NOMO-1 (cell line): ENCODE data around the gene MPHOSPH9.

Experiments
- DNase-seq, 2 experiments: peaks; one replicate each; lab custom pipeline; 2025; ENCODE audit not compliant: unreplicated experiment in 2 of 2; lab: John Stamatoyannopoulos, UW

The MPHOSPH9 gene, protein sequence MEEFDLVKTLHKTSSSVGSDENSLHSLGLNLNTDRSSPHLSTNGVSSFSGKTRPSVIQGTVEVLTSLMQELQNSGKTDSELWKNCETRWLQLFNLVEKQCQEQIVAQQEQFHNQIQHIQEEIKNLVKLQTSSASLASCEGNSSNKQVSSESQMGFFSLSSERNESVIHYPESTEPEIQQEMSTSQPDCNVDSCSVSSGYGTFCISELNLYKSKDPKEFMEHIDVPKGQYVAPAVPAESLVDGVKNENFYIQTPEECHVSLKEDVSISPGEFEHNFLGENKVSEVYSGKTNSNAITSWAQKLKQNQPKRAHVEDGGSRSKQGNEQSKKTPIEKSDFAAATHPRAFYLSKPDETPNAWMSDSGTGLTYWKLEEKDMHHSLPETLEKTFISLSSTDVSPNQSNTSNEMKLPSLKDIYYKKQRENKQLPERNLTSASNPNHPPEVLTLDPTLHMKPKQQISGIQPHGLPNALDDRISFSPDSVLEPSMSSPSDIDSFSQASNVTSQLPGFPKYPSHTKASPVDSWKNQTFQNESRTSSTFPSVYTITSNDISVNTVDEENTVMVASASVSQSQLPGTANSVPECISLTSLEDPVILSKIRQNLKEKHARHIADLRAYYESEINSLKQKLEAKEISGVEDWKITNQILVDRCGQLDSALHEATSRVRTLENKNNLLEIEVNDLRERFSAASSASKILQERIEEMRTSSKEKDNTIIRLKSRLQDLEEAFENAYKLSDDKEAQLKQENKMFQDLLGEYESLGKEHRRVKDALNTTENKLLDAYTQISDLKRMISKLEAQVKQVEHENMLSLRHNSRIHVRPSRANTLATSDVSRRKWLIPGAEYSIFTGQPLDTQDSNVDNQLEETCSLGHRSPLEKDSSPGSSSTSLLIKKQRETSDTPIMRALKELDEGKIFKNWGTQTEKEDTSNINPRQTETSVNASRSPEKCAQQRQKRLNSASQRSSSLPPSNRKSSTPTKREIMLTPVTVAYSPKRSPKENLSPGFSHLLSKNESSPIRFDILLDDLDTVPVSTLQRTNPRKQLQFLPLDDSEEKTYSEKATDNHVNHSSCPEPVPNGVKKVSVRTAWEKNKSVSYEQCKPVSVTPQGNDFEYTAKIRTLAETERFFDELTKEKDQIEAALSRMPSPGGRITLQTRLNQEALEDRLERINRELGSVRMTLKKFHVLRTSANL

DNA sequence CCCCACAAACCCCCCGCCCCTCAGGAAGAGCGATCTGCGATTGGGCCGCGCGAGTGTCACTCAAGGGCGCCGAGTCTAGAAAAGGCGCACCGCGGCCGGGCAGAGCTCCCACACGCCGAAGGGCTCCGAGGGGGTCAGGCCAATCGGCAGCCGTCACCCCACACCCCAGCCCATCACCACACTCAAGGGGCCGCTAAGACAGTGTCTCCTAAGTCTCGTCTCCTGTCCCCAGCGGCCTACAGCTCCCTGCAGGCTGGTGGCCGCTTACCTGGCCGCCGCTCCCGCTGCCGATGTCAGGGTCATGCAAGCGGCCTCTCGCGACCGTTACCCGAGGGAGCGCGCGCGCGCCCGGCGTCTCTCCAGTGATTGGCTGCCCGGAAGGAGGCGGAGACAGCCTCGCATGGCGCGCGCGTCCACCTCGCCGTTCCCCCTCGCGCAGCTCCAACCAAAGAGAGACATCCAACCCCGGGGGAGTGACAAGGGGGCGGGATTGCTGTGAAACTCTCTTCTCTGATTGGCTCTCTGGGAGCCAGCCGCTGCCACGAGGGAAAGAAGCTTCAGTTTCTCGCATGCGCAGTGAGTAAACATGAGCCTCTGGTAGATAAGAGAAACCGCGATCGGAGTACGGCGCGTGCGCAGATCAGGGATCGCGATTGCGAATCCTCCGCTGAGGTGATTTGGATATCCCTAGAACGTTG is at the start of gene MPHOSPH9, which contains the start of gene MTRFR:
Gene MPHOSPH9 (minus strand): TSS at position 335 of the 698 bp plus-strand sequence. CDS start 2,777 bp downstream, outside the sequence.
Gene MTRFR (plus strand): TSS at position 630 of the 698 bp plus-strand sequence. CDS start 20,239 bp downstream, outside the sequence.
- DNase-seq = peak; percentile 98 to 99

DNA sequence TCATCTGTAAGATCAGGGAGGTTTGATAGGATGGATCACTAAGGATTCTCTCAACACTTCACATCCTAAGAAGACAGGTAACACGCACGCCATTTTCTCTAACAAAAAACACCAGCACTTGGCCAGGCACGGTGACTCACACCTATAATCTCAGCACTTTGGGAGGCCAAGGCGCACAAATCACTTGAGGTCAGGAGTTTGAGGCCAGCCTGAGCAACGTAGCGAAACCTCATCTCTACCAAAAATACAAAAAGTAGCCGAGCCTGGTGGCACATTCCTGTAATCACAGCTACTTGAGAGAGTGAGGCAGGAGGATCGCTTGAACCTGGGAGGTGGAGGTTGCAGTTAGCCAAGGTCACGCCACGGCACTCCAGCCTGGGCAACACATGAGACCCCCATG is 49.2 kb upstream of the MPHOSPH9 start:
- no peak for DNase-seq

DNA sequence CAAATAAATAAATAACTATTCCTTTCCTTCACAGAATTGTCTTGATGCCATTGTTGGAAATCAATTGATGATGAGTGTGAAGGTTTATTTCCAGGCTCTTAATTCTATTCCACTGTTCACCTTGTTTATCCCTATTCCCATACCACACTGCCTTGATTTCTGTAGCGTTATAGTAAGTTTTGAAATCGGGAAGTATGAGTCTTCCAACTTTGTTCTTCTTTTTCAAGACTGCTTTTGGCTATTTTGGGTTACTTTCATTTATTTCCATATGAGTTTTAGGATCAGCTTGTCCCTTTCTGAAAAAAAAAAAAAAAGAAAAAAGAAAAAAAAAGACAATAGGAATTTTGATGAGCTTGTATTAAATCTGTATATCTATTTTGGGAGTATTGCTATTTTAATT is 48.0 kb upstream of the MPHOSPH9 start:
- DNase-seq = no peak

DNA sequence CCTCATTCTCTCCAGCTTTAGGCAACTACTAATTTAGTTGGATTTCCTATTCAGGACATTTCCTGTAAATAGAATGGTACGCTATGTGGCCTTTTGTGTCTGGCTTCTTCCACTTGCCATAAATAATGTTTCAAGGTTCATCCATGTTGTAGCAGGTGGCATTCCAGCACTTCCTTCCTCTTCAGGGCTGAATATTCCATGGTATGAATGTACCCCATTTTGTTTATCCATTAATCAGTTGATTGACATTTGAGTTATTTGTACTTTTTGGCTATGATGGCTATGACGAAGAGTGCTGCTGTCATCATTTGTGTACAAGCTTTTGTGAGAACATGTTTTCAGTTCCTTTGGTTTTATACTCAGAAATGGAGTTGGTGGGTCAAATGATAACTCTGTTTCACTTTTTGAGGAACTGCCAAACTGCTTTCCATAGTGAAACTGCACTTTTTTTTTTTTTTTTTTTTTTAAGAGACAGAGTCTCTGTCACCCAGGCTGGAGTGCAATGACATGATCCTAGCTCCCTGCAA is 45.2 kb upstream of the MPHOSPH9 start:
- peak; percentile 38 to 79 for DNase-seq

DNA sequence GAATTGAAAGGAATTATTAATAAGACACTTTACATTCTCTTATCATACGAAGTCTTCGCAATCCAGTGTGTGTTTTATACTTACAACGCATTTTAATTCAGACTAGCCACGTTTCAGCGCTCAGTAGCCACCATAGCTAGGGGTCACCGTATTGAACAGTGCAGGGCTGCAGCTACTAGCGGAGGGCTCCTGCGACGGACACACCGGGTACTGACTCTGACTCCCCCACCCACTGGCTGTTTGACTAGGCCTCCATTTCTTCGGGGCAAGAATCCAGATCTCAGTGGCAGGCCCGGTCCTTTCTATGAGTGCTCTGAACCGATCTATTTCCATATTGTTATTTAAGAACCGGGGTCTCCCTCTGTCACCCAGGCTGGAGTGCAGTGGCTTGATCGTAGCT is 40.2 kb upstream of the MPHOSPH9 start:
- no peak for DNase-seq

DNA sequence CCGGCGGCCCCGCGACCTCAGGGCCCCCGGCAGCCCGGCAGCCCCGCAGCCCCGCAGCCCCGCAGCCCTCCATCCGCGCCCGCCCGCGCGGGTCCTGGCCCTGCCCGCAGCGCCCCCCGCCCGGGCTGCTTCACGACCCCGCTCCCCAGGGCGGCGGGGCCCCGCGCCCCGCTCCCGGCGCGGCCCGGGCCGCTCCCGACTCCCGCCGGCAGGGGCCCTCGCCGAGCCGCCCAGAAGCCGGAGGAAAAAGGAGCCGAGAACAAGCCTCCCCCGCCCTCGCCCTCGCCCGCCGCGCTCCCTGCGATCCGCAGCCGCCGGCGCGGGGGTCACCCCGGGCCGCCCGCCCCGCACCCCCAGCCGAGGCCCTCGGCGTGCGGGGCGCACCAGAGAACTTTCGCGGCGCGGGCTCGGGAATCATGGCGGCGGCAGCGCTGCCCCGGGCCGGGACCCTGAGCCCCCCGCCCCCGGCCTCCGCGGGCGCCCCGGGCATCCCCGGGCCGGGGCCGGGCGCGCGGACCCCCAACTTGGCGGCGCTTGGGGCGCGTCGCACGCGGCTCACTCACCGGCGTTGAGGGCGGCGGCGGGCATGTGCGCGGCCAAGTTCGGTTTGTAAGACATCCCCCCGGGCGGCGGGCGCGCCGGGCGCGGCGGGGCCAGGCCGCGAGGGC is 38.2 kb upstream of the MPHOSPH9 start:
- DNase-seq = peak; percentile 54 to 57

DNA sequence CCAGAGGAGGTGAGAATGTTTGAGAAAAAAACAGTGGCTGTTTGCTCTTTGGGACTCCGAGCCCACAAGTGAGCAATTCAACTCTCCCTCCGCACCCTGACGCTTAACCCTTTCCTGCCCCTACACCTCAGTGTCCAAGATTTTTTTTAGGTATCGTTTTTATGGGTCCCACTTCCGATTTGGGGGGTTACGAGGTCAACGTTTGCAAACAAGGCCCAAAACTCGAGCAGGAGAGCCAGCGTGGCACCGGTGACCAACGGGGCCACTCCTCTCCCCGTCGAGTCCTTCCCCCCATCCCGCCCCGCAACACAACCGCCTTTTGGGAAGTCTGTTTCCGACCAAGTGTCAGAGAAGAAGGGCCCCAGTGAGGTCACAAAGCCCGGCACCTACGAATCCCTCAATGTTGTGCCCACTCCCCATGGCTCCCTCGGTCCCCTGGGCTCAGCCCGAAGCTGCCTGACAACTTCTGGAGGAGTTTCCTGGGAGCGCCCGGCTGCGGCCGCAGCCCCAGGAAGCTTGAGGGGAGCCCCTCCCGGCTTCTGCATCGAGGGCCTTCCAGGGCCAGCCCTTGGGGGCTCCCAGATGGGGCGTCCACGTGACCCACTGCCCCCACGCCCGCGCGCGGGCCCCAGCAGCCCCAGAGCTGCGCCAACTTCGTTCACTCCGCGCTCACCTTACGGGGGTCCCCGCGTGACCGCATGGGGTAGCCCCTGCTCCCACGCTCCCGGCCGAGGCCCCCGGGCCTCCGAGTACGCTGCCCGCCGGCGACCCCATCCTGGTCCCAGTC is 37.5 kb upstream of the MPHOSPH9 start:
- DNase-seq = peak in 1 of 2 experiments; percentile 17

DNA sequence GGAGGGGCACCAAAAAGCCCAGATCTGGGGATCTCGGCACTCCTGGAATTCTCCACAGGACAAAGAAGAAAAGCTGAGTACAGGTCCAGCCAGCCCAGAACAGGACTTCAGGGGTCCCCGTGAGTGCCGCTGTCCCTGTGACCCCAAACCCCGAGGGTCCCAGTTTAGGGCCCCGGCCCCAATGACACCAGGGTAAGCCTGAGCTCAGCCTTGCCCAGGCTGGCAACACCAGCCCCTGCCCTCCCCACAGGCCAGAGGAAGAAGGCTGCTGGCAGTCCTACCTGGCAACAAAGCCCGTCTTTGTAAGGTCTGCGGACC is 36.9 kb upstream of the MPHOSPH9 start:
- no peak for DNase-seq

DNA sequence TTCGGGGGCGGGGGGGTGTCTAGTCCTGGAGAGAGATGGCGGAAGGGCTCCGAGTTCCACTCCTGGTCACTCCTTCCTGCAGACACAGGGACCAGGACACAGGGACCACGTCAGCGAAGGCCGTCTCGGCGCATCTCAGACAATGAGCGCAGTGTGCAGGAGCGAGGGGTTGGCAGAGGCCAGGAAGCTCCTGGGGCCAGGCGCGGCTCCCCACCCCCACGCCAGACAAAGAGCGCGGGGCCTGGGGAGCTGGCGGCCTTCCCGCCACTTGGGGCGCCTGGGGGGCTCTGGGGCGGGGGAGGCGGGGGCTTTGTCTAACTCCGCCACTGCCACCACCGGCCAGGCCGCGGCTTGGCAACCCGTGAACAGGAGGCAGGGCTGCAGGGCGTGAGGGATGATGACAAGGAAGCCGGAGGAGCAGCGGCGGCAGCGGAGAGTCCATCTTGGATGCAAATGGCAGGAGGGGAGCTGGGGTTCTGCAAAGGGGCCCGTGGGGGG is 36.5 kb upstream of the MPHOSPH9 start:
- no peak for DNase-seq

DNA sequence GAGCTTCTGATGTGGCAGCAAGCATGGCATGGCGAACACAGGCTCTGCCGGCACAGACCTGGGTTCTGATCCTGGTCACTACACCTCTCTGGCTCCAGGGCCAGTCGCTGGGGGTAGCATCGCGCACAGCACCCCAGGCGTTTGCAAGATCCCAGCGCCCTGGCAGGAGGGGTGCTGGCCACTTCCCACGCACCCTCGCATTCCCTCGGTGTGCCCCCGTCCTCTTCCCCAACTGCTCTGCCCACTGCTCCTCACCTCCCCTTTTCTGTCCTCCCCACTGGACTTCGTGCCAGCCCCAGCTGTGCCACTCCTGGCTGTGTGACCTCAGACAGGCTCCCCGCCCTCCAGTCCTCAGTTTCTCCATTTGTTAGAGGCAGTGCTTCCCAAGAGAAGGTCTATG is 35.9 kb upstream of the MPHOSPH9 start:
- DNase-seq = no peak

DNA sequence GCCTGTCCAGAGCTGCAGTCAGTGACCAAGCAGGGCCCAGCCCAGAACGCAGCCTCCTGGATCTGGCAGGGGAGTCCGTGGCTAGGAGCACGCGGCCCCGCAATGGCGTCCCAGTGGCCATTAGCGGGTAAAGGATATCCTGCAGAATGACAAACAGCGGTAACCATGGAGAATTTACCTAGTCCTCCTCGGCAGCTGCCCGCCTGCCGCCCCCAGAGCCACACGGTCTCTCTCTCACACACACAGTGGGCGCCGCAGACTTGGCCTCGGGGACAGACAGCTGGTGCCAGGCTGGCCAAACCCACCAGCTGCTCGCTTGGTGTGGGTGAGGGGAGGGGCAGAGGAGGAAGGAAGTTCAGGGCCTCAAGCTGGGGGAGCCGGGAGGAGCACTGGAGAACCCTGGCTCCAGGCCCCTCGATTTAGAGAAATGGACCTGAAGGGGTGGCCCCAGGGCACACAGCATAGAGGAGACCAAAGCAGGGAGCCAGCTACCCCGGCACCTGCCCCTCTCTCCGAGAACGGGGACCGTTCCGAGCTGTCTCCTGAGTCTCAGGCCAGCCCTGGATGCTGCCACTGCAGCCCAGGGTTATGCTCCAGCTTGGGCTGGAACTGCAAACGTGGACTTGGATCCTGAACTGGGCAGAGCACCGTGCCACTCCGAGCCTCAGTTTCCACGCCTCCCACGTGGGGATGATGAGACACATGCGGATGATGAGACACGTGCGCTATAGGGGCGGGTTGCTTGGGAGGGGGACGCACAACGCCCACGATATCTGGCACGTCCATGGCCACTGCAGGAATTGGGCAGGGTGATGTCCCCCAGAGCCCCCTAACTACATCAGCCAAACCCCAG is 35.3 kb upstream of the MPHOSPH9 start:
- peak; percentile 14 to 49 for DNase-seq

DNA sequence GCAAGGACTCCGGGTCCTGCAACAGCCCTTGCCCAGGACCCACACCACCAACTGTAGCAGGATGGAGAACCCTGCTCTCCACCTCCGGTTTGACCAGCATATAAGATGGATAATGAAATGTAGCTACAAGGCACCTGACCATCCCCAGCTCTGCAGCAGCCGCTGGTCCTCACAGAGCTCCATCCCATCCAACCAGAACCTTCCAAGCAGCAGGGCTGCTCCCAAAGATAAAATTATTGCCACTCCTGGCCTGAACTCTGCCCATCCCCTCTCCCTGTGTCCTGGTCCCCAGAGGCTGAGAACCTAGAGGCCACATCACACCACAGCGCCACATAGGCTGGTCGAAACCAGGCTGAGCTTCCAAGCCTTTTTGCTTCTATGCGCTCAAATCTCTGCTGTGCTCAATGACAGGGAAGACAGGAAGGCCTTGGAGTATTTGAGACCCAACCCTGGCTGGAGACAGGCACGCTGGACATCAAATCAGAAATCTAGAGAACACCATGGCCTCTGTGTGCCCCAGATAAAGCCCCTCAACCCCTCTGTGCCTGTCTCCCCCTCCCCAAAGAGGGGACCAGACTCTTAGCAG is 34.5 kb upstream of the MPHOSPH9 start:
- no peak for DNase-seq

DNA sequence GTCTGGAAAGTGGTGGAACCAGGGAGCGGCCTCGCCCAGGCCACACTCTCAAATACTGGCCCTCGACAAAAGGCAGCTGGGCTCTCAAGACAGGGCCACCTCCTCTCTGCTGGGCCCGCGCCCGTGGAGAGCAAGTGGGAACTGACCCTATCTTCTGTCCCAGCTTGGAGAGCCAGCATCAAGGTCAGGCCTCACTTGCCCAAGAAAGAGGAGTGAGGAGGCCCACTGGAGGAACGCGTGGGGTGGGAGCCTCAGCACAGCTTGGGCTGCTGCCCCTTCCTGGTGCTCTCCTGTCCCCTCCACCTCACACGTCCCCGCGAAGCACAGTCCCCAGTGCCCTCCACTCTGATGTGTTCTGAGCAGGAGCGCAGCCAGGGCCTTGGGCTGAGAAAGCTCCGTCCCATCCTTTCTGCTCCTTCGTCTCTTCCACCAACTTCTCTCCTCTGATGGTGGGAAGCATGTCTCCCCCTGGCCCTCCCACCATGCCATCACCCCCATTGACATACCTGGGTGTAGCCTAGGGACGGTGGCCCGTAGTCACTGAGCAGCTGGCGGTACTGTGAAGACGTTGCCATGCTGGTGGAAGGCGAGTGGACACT is 33.8 kb upstream of the MPHOSPH9 start:
- no peak for DNase-seq

DNA sequence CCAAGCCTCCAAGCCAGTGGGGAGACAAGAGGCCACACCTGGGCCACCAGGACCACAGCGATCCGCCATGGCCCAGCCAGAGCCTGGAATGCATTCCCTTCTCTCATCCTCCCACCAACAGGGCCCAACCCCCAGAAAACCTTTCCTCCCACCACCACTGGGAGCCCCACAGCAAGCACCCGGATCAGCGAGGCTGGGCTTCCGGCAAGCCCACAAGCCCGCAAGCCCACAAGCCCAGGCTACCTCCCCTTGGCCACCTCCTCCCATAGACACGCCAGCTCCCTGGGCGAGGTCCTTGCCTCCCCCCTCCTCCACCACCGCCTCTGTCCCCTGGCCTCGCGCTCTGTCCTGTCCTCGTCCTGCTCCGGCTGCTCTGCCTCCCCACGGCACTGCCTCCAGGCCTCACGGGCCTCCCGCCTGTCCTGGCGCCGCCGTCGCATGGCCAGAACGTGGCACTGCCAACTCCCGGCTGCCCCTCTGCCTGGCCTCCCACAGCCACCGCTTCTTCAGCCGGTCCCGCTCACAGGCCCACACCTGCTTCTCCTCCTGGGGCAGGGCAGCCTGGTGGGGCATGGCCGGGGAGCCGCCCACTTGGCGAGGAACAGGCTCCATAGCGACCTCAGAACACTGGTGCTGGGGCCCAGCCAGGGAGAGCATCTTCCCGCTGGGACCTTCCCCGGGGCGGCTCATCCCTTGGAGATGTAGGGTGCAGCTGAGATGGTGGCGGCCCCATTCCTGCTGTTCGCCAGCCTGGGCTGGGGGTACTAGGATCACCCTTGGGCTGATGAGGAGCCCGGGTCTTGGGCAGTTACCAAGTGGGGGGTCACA is 33.1 kb upstream of the MPHOSPH9 start:
- no peak for DNase-seq

DNA sequence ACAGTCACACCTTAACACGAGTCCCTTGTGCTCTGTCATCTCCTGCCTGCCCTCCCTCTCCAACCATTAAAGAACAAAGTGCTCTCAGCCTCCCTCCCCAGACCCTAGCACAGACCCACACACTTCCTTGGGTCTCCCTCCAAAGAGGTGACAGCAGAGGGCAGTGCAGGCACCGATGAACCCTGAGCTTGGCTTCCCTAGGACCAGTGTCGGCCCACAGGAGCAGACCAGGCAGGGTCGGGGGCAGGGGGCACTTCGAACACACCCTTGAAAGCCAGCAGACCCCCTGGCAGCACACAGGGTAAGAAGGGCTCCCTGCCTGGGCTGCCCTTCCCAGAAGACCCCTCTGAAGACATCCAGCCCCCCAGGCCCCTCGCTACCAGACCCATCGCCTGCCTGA is 31.7 kb upstream of the MPHOSPH9 start:
- no peak for DNase-seq

DNA sequence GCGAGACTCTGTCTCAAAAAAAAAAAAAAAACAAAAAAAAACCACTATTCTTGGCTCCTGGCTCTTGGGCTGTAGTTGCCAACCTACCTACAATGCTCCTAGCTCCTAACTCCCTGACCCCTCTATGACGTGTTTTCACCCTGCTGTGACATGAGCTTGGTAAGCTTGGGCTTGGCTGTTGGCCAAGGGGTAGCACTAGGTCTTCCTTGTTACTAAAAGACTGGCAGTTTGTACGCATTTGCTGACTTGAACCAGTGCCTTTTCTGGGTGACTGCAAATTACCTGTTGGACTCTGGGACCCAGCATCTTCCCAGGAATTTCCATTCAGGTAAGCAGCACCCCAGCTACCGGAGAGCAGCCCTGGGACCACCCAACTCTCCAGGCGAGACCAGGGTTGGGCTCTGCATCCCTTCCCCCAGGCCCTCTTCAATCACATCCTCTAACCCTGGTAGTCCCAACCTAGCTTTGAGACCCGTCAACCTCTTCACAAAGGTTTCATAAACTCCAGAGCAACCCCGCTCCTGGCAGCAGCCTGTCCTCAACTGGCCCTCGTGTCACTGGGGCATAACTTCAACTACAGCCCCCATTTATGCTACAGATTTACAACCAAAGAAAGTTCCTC is 30.4 kb upstream of the MPHOSPH9 start:
- DNase-seq = no peak
